GM19023 (cell line): ENCODE data around the gene PHETA1.

Source experiments
- ATAC-seq: cut with Tn5 transposase; IDR thresholded peaks from one replicate; pipeline ENCODE4 v1.9.1; 2021; ENCODE audit warnings: mild to moderate bottlenecking, moderate library complexity; ENCODE audit not compliant: unreplicated experiment

Gene PHETA1

GRCh38 chr12:111368788-111369495, at the start of gene PHETA1:
Gene PHETA1 (minus strand): TSS chr12:111369095. CDS start chr12:111363427, 5,668 bp downstream.
- ATAC-seq, result peak; percentile 95

- no peak for ATAC-seq
These were observed 49.6 kb upstream of the PHETA1 start for GRCh38 chr12:111418594-111418880.

- no peak for ATAC-seq
These were observed 49.1 kb upstream of the PHETA1 start for GRCh38 chr12:111417784-111418593.

GRCh38 chr12:111417290-111417689, 48.4 kb upstream of the PHETA1 start:
- no peak for ATAC-seq

GRCh38 chr12:111414711-111415252, 45.9 kb upstream of the PHETA1 start:
- ATAC-seq, result no peak

- ATAC-seq, result no peak
These were observed 44.7 kb upstream of the PHETA1 start for GRCh38 chr12:111413442-111414086.

GRCh38 chr12:111412830-111413441, 44.0 kb upstream of the PHETA1 start:
- ATAC-seq, result no peak

- no peak for ATAC-seq
These were observed 43.3 kb upstream of the PHETA1 start for GRCh38 chr12:111412007-111412829.

GRCh38 chr12:111411185-111411764, 42.4 kb upstream of the PHETA1 start:
- ATAC-seq, result no peak

GRCh38 chr12:111410431-111411184, 41.7 kb upstream of the PHETA1 start:
- no peak for ATAC-seq

- no peak for ATAC-seq
These were observed 41.0 kb upstream of the PHETA1 start for GRCh38 chr12:111409780-111410430.

- ATAC-seq, result no peak
These were observed 40.5 kb upstream of the PHETA1 start for GRCh38 chr12:111409403-111409779.

- no peak for ATAC-seq
These were observed 39.9 kb upstream of the PHETA1 start for GRCh38 chr12:111408686-111409402.

GRCh38 chr12:111408116-111408440, 39.2 kb upstream of the PHETA1 start:
- no peak for ATAC-seq

GRCh38 chr12:111407377-111408115, 38.7 kb upstream of the PHETA1 start:
- no peak for ATAC-seq

GRCh38 chr12:111406474-111407376, 37.8 kb upstream of the PHETA1 start:
- ATAC-seq, result no peak
